Breast epithelium (tissue), 4 donors: Measurements from ENCODE around the gene ARG1. TPM values are rescaled to one million over a fixed set of nuclear protein-coding genes. Genes with fewer than 3 reads are reported as not detected.

Source experiments
- DNase-seq, 2 donors: peaks; one replicate each; pipeline ENCODE4 v3.0.0-alpha.2; 2019; ENCODE audit warnings: low spot score in 2 of 2
- H3K27ac ChIP-seq, 2 donors: fragments of 200-600 bp; sonication (generic) in 1 of 2; one replicate each; pipeline ENCODE4 v1.5.1; 2016 to 2019; ENCODE audit warnings: mild to moderate bottlenecking in 1 of 2
- H3K27me3 ChIP-seq, 2 donors: fragments of 200-600 bp; sonication (generic) in 1 of 2; one replicate each; pipeline versions ENCODE4 v1.5.1 to v1.6.0; 2017 to 2019; ENCODE audit warnings: control low read depth in 1 of 2, mild to moderate bottlenecking in 1 of 2
- H3K36me3 ChIP-seq: fragments of 200-600 bp; one replicate; pipeline ENCODE4 v1.5.1; 2019
- H3K4me1 ChIP-seq, 2 donors: fragments of 200-600 bp; sonication (generic); one replicate each; pipeline ENCODE4 v1.5.1; 2016 to 2019; ENCODE audit warnings: control low read depth in 1 of 2
- H3K4me3 ChIP-seq, 3 donors: fragments of 200-600 bp; sonication (generic); 1 replicate in 2 of 3; 2 replicates in 1 of 3; pipeline ENCODE4 v1.5.1; 2016 to 2019; ENCODE audit warnings: mild to moderate bottlenecking in 3 of 3, moderate library complexity in 2 of 3
- H3K9me3 ChIP-seq, 2 donors: fragments of 200-600 bp; sonication (generic) in 1 of 2; one replicate each; pipeline ENCODE4 v1.5.1; 2016 to 2019; ENCODE audit warnings: control low read depth in 1 of 2
- CTCF ChIP-seq, 3 donors: fragments of 450-650 bp; IDR thresholded peaks; one replicate each; pipeline ENCODE4 v1.5.1; 2016 to 2017; ENCODE audit warnings: antibody characterized with exemption in 3 of 3, mild to moderate bottlenecking in 3 of 3, moderate library complexity in 3 of 3
- POLR2A ChIP-seq: fragments of 450-650 bp; IDR thresholded peaks from one replicate; pipeline ENCODE4 v1.6.1; 2016; ENCODE audit warnings: antibody characterized with exemption, mild to moderate bottlenecking, moderate library complexity
- POLR2AphosphoS5 ChIP-seq, 3 donors: sonication (generic); formaldehyde crosslinking; IDR thresholded peaks; one replicate each; pipeline ENCODE4 v1.6.1; 2017; ENCODE audit warnings: antibody characterized with exemption in 3 of 3
- intact Hi-C: fragments of 100-400 bp; cut with DNase I; formaldehyde crosslinking; loops from one replicate; pipeline ENCODE4 v1.15.1; 2023; ENCODE audit warnings: low total_unique reads
- total RNA-seq, 3 donors: library from RNA; depleted of rRNA; stranded (reverse); fragments of >200 nt; gene quantifications; one replicate each; pipeline ENCODE4 v1.1.0, GENCODE V29; 2016

ARG1 gene
- total RNA-seq, 3 donors from 2014 or later, result 0.29 TPM; not detected in 2

- Histone ChIP-seq H3K27me3 (no peaks in the 10 kb centered on the region), H3K9me3 (no peaks in the 10 kb centered on the region), H3K36me3 (peaks cover 11% of the 10 kb centered on the region), H3K27ac (no peak overlapping the region), H3K4me1 (no peaks in the 10 kb centered on the region), H3K4me3 (no peak overlapping the region)
- TF ChIP-seq CTCF (IDR thresholded peaks at IDR 0.05), result no peak
- TF ChIP-seq POLR2AphosphoS5 (IDR thresholded peaks at IDR 0.05), result no peak
- no peak for TF ChIP-seq POLR2A
- intact Hi-C loops, result no loop called here
- DNase-seq, result no peak
These were observed 13.5 kb downstream of the ARG1 start for GRCh38 chr6:131586543-131586942.

- H3K36me3 ChIP-seq, result peaks cover 10% of the 10 kb centered on the region
- intact Hi-C loops, result no loop called here
These were observed 14.9 kb downstream of the ARG1 start for GRCh38 chr6:131587909-131588308.

GRCh38 chr6:131588643-131589042 is 15.6 kb downstream of the ARG1 start:
- Histone ChIP-seq H3K27ac (no peak overlapping the region), H3K27me3 (no peaks in the 10 kb centered on the region), H3K4me1 (no peaks in the 10 kb centered on the region), H3K4me3 (no peak overlapping the region), H3K36me3 (peaks cover 7% of the 10 kb centered on the region), H3K9me3 (no peaks in the 10 kb centered on the region)
- DNase-seq, result no peak
- TF ChIP-seq POLR2A, result no peak
- no peak for TF ChIP-seq POLR2AphosphoS5 (IDR thresholded peaks at IDR 0.05)
- TF ChIP-seq CTCF (IDR thresholded peaks at IDR 0.05), result no peak
- intact Hi-C loops, result no loop called here

More at GRCh38 chr6:131587909-131588308, 14.9 kb downstream of the ARG1 start:
- Histone ChIP-seq H3K9me3 (no peaks in the 10 kb centered on the region), H3K27me3 (no peaks in the 10 kb centered on the region), H3K4me3 (no peak overlapping the region), H3K27ac (no peak overlapping the region), H3K4me1 (no peaks in the 10 kb centered on the region)
- no peak for DNase-seq
- TF ChIP-seq POLR2A, result no peak
- TF ChIP-seq CTCF (IDR thresholded peaks at IDR 0.05), result no peak
- TF ChIP-seq POLR2AphosphoS5 (IDR thresholded peaks at IDR 0.05), result no peak

GRCh38 chr6:131592935-131593334 is 19.9 kb downstream of the ARG1 start:
- H3K36me3 ChIP-seq, result peaks cover 7% of the 10 kb centered on the region

GRCh38 chr6:131594074-131594473 is 21.0 kb downstream of the ARG1 start:
- intact Hi-C loops, result no loop called here
- no peak overlapping the region for H3K4me3 ChIP-seq
- H3K4me1 ChIP-seq, result no peaks in the 10 kb centered on the region
- DNase-seq, result no peak
- no peak overlapping the region for H3K27ac ChIP-seq
- TF ChIP-seq POLR2AphosphoS5 (IDR thresholded peaks at IDR 0.05) (no peak), CTCF (IDR thresholded peaks at IDR 0.05) (no peak), POLR2A (no peak)
- no peaks in the 10 kb centered on the region for H3K9me3 ChIP-seq
- no peaks in the 10 kb centered on the region for H3K27me3 ChIP-seq
- H3K36me3 ChIP-seq, result peaks cover 14% of the 10 kb centered on the region

More at GRCh38 chr6:131592935-131593334, 19.9 kb downstream of the ARG1 start:
- H3K4me3 ChIP-seq, result no peak overlapping the region
- no peaks in the 10 kb centered on the region for H3K9me3 ChIP-seq
- intact Hi-C loops, result no loop called here
- no peak for DNase-seq
- no peak overlapping the region for H3K27ac ChIP-seq
- TF ChIP-seq CTCF (IDR thresholded peaks at IDR 0.05), result no peak
- no peak for TF ChIP-seq POLR2A
- no peak for TF ChIP-seq POLR2AphosphoS5 (IDR thresholded peaks at IDR 0.05)
- H3K4me1 ChIP-seq, result no peaks in the 10 kb centered on the region
- H3K27me3 ChIP-seq, result no peaks in the 10 kb centered on the region
